DMS153 treated with DMSO at 0.1 percent for 48 hours (cell line): ENCODE results near the gene CRLF1.
A peak's percentile ranks its signal among the peaks of the same experiment; 100 is the strongest.

ENCODE experiments used
- DNase-seq: peaks from one replicate; lab custom pipeline; 2025; ENCODE audit not compliant: unreplicated experiment; lab: John Stamatoyannopoulos, UW

CRLF1 gene

DNA sequence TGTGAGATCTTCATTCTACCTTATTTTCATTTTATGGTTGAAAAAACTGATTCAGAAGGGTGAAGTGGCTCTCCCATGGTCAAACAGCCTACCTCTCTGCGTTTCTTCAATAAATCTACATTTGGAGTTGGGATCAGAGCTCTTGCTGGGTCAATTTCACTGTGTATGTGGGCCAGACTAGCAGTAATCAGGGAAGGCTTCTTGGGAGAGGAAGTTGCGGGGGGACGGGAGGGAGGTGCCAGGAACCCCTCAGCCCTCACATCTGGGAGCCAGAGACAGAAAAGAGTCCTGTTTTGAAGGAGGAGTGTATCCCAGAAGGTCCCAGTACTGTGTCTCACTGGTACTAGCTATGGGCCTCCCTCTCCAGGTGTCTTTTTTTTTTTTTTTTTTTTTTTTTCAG lies 48.0 kb downstream of the CRLF1 start:
- DNase-seq: no peak

DNA sequence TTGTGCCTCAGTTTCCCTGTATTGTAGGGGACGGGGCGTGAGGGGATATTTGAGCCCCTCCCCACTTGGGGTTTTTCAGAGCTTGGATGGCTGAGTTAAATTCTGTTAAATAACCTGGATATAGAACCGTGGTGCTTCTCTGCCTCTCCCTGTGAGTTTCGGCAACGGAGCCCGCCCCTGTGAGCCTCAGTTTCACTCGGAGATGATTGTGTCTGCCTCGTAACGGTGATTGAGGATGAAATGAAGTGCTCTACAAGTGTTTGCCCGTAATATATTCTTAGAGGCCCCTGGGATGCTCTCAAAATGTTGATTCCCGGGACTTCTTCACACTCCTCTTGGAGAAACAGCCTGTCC lies 48.4 kb downstream of the CRLF1 start:
- DNase-seq: no peak

DNA sequence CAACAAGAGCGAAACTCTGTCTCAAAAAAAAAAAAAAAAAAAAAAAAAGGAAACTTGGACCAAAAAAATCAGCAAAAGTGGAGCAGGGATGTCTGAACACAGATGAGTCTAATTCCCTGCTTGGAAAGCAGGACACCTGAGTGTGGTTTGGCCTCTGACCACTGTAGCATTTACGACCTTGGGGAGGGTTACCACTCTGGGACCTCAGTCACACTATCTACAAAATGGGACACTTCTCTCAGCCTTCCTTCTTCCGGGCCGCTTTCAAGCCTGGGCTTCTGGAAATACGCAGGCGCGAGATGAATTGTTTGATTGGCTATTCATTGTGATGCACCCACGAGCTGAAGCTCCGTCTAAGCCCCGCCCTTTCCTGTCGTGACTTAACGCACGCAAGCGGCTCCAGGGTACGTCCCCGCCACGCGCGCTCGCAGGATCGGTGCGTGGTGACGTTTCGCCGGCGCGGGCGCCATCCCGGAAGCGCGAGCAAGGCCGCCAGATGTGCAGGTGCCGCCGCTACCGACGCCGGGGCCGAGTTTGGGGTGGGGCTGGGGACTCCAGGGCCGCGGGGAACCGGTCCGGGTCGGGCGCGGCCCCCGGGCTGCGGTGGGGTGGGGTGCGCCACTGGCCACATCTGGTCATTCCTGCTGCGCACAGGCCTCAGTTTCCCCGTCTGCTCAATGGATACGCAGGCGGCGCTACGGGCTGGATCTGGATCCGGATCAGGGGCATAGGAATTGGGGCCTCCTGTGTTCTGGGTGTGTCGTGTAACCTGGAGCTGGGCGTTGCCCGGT lies 49.0 kb downstream of the CRLF1 start, which contains the start of gene KXD1:
Gene KXD1, plus strand, starts transcription at position 460 of the 791 bp plus-strand sequence. CDS start 4,187 bp downstream, outside the sequence.
- DNase-seq: peak; percentile 87

DNA sequence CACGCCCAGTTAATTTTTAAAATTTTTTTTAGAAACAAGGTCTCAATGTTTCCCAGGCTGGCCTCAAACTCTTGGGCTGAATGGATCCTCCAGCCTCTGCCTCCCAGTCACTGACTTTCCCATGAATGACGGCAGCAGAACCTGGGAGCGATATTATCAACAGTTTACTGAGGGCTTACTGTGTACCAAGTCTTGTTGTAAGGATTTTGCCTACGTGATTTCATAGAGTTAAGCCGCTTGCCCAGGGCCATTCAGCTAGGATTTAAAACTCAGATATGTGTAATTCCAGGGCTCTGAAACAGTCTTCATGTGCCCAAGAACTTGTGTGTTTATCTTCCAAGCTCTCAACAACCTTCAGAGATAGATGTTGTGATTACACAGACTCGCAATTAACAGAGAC lies 55.0 kb downstream of the CRLF1 start:
- DNase-seq: no peak

DNA sequence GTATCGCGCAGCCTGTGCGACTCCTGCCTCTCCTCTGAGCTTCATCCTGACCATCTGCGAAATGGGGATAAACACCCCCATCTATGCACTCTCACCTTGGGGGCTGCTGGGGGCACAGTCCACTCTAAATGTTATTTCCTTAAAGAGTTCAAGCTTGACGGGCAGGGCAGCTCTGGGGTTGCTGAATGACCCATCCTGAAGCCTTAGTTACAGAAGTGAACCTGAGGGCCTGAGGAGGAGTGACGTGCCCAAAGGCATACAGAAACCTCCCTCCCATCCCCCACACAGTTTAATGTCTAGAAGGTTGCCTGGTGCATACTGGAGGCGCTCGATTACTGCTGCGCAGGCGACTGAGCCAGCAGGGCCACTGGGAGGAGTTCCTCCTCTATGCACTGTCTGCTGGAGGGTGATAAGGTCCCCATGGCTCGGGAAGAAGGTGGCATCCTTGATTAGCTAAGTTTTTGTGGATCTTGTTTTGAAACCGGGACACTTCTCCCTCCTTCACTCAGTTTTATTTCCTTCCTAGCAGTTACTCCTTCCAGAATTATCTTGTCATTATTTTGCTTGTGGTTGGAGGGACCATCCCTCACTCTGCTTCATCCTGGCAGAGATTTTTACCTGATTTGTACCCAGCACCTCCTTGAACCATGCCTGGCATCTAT lies 62.7 kb downstream of the CRLF1 start:
- no peak for DNase-seq
